Rectal smooth muscle tissue (tissue), 1 donor: ENCODE results near the gene ANKIB1.

ENCODE experiments used
- H3K27ac ChIP-seq: one replicate; pipeline ENCODE4 v1.7.0; 2013; ENCODE audit warnings: low read depth, low read length, inconsistent platforms
- H3K27me3 ChIP-seq: one replicate; pipeline ENCODE4 v1.7.0; 2013; ENCODE audit warnings: low read length; ENCODE audit not compliant: control insufficient read depth, insufficient read depth
- H3K36me3 ChIP-seq: one replicate; pipeline ENCODE4 v1.7.0; 2013; ENCODE audit warnings: low read length; ENCODE audit not compliant: control insufficient read depth, insufficient read depth
- H3K4me1 ChIP-seq: one replicate; pipeline ENCODE4 v1.7.0; 2013; ENCODE audit warnings: low read length; ENCODE audit not compliant: control insufficient read depth, insufficient read depth
- H3K4me3 ChIP-seq: one replicate; pipeline ENCODE4 v1.7.0; 2013; ENCODE audit warnings: low read length
- H3K9ac ChIP-seq: one replicate; pipeline ENCODE4 v1.7.0; 2013; ENCODE audit warnings: low read length

ANKIB1 gene, protein sequence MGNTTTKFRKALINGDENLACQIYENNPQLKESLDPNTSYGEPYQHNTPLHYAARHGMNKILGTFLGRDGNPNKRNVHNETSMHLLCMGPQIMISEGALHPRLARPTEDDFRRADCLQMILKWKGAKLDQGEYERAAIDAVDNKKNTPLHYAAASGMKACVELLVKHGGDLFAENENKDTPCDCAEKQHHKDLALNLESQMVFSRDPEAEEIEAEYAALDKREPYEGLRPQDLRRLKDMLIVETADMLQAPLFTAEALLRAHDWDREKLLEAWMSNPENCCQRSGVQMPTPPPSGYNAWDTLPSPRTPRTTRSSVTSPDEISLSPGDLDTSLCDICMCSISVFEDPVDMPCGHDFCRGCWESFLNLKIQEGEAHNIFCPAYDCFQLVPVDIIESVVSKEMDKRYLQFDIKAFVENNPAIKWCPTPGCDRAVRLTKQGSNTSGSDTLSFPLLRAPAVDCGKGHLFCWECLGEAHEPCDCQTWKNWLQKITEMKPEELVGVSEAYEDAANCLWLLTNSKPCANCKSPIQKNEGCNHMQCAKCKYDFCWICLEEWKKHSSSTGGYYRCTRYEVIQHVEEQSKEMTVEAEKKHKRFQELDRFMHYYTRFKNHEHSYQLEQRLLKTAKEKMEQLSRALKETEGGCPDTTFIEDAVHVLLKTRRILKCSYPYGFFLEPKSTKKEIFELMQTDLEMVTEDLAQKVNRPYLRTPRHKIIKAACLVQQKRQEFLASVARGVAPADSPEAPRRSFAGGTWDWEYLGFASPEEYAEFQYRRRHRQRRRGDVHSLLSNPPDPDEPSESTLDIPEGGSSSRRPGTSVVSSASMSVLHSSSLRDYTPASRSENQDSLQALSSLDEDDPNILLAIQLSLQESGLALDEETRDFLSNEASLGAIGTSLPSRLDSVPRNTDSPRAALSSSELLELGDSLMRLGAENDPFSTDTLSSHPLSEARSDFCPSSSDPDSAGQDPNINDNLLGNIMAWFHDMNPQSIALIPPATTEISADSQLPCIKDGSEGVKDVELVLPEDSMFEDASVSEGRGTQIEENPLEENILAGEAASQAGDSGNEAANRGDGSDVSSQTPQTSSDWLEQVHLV

DNA sequence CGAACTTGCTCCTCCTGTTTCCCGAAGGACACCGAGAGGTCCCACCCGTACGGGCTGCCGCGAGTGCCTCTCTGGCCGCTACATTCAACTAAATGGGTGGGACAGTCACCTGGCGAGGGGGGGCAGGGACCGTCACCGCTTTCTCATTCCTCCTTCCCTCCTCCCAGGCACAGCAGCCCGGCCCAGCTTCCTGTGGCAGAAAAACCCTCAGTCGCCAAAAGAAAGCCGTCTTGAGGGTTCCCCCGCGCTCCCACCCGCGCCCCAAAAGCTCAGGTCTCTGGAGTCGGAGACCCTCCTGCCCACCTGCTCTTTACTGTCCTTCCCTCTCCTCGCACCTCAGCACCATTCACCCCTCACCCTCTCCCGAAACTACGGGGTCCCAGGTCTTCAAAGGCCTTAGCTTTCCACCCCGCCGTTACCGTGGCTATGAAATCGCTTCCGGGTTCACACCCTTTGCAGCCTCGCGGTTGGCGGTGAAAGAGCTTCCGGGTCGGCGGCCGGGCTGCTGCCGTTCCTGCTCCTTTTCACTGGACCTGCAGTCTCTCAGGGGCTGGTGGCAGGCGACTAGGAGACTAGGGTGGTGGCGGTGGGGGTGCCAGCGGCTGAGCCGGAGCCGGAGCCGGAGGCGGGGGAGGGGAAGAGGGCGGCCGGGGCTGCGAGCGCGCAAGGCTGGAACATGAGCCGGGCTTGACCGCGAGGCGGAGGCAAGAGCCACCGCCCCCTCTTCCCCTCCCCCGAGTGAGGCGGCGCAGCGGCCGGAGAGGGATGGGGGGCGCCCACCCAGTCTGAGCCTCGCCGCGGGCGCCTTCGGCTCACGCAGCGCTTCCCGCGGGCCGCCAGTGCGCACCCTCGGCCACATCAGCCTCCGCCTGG, at the start of gene ANKIB1, which contains the start of gene KRIT1:
Gene ANKIB1 (plus strand): TSS at position 488 of the 873 bp plus-strand sequence. CDS start 49,005 bp downstream, outside the sequence.
Gene KRIT1 (minus strand): TSS at position 428 of the 873 bp plus-strand sequence. CDS start 3,779 bp downstream, outside the sequence.
- Histone ChIP-seq H3K36me3 (no peaks in the 10 kb centered on the region), H3K9ac (peak within 1 kb of the TSS; percentile 63), H3K27ac (peak within 1 kb of the TSS; percentile 79), H3K27me3 (no peaks in the 10 kb centered on the region), H3K4me3 (peak within 1 kb of the TSS; percentile 71), H3K4me1 (peaks cover 13% of the 10 kb centered on the region)

DNA sequence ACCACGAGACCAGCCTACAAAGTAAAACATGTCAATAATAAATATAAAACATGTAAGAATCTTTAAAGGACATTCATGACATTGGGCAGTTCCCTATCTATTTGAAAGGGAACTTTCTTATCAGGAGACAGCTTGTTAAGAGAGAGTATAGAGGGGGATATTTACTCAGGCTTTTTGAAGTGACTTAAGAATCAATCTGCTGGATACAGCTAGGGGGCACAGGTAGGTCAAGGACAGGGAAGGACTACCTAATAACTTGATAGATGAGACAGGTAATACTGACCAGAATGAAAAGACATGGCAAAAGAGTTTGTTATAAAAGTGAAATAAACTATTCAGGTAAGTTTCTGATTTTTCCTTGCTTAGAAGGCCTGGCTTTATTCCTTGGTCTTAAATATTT, 45.0 kb upstream of the ANKIB1 start:
- no peak overlapping the region for H3K9ac ChIP-seq
- no peaks in the 10 kb centered on the region for H3K27me3 ChIP-seq
- no peaks in the 10 kb centered on the region for H3K4me1 ChIP-seq
- no peak overlapping the region for H3K27ac ChIP-seq
- H3K4me3 ChIP-seq, result no peak overlapping the region
- H3K36me3 ChIP-seq, result peaks cover 4% of the 10 kb centered on the region

DNA sequence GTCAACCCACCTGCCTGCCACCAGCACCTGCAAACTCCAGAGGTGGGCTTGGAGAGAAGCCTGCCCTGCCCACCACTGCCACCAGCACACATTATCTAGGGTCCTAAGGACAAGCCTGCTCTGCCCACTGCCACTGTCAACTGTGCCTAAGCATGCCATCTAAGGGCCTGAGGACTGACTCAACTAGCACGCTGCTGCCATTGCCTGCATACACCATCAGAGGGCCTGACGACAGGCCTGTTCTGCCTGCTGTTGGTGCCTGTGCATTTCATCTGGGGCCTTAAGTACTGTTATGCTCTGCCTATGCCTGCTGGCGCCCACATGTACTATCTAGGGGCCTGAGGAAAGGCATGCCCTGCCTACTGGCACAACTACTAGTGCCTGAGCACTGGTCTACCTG, 39.8 kb upstream of the ANKIB1 start:
- no peak overlapping the region for H3K9ac ChIP-seq
- H3K4me1 ChIP-seq, result no peaks in the 10 kb centered on the region
- H3K27me3 ChIP-seq, result no peaks in the 10 kb centered on the region
- H3K36me3 ChIP-seq, result peaks cover 15% of the 10 kb centered on the region
- H3K4me3 ChIP-seq, result no peak overlapping the region
- no peak overlapping the region for H3K27ac ChIP-seq

DNA sequence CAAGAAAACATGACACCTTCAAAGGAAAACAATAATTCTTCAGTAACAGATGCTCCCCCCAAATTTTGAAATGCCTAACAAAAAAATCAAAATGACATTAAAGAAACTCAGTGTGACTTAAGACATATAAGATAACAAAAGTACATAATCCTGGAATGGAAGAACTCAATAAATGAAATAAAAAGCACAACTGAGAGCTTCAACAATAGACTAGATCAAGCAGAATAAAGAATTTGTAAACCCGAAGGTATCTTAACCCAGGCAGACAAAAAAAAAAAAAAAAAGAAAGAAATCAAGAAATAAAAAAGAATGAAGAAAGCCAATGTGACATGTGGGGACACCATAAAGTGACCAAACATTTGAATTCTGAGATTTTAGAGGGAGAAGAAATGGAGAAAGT, 39.1 kb upstream of the ANKIB1 start:
- H3K27me3 ChIP-seq, result no peaks in the 10 kb centered on the region
- H3K9ac ChIP-seq, result no peak overlapping the region
- H3K27ac ChIP-seq, result no peak overlapping the region
- H3K36me3 ChIP-seq, result peaks cover 15% of the 10 kb centered on the region
- H3K4me3 ChIP-seq, result no peak overlapping the region
- H3K4me1 ChIP-seq, result no peaks in the 10 kb centered on the region

DNA sequence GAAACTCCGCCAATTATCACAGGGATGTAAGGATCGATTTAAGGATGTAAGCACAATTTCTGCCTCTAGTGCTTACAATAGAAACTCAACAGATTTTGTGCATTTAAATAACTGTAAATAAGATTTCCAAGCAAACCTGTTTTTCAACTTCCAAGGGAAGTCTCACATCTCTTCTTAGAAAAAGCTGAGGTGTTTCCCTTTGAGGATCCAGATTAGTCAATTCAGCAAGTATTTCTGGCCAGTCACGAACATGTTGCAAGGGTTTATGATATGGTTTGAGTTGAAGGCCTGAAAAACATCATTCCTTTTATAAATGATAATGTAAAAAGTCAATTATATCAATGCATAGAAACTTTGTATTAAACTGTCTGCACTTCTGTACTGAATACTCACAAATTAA, 24.0 kb upstream of the ANKIB1 start:
- Histone ChIP-seq H3K4me1 (no peaks in the 10 kb centered on the region), H3K27ac (no peak overlapping the region), H3K36me3 (peaks cover 23% of the 10 kb centered on the region), H3K4me3 (no peak overlapping the region), H3K9ac (no peak overlapping the region), H3K27me3 (no peaks in the 10 kb centered on the region)

DNA sequence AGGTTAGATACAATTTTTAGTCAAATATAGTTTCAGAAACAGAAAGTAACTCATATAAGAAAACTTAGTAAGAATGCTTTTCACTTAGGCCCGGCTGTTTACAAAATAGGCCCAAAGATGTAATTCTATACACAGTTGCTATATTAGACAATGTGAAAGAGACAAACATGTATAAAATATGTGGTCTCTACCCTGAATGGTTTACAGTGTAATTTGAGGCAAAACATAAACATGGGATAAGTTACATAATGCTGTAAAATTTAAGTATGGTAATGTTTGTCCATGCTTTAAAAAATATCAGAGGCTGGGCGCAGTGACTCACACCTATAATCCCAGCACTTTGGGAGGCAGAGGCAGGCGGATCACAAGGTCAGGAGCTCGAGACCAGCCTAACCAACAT, 18.8 kb upstream of the ANKIB1 start:
- no peak overlapping the region for H3K4me3 ChIP-seq
- no peak overlapping the region for H3K27ac ChIP-seq
- no peaks in the 10 kb centered on the region for H3K4me1 ChIP-seq
- H3K36me3 ChIP-seq, result no peaks in the 10 kb centered on the region
- no peaks in the 10 kb centered on the region for H3K27me3 ChIP-seq
- no peak overlapping the region for H3K9ac ChIP-seq

DNA sequence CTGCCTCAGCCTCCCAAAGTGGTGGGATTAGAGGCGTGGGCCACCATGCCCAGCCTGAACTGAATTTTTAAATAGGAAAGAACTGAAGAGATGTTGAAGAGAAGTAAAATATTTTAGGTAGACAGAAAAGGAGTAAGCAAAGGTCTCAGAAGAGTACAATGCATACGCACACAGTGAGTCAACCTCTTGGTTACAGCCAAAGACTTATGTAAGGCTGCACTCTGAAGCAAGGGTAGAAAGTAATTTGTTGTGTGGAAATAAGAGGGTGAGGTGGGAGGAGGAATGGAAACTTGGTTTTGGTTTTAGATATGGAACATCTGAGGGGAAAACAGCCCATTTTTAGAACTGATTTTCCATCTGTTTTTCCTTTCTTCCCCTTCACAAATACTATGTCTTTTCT, 17.7 kb upstream of the ANKIB1 start:
- H3K36me3 ChIP-seq, result no peaks in the 10 kb centered on the region
- no peaks in the 10 kb centered on the region for H3K27me3 ChIP-seq
- no peak overlapping the region for H3K4me3 ChIP-seq
- H3K4me1 ChIP-seq, result no peaks in the 10 kb centered on the region
- H3K9ac ChIP-seq, result no peak overlapping the region
- no peak overlapping the region for H3K27ac ChIP-seq

DNA sequence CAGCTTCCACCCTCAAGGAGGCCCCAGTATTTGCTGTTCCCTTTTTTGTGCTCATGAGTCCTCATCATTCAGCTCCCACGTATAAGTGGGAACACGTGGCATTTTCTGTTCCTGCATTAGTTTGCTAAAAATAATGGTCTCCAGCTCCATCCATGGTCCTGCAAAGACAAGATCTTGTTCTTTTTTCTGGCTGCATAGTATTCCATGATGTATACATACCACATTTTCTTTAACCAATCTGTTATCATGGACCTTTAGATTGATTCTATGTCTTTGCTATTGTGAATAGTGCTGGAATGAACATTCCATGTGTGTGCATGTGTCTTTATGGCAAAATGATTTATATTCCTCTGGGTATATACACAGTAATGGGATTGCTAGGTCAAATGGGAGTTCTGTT, 17.0 kb upstream of the ANKIB1 start:
- Histone ChIP-seq H3K4me3 (no peak overlapping the region), H3K27me3 (no peaks in the 10 kb centered on the region), H3K4me1 (no peaks in the 10 kb centered on the region), H3K9ac (no peak overlapping the region), H3K36me3 (no peaks in the 10 kb centered on the region), H3K27ac (no peak overlapping the region)

DNA sequence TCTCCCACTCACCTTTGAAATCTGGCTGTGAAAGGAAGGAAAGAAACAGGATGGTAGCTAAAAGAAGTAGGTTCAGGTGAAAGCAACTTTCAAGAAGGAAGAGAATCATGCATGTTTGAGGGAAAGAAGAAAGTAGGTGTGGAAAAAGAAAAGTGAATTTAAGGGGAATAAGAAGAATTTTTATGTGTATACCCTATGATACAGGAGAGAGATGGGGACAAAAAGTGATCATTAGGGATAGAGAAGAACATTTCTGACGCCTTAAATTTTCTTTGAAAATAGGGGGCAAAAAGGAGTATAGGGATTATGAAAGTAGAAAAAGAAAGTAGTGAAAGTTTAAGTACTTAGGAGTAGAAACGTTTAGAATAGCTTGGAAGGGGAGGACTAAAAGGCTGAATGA, 15.2 kb upstream of the ANKIB1 start:
- Histone ChIP-seq H3K27ac (no peak overlapping the region), H3K36me3 (no peaks in the 10 kb centered on the region), H3K4me1 (no peaks in the 10 kb centered on the region), H3K4me3 (no peak overlapping the region), H3K27me3 (no peaks in the 10 kb centered on the region), H3K9ac (no peak overlapping the region)

DNA sequence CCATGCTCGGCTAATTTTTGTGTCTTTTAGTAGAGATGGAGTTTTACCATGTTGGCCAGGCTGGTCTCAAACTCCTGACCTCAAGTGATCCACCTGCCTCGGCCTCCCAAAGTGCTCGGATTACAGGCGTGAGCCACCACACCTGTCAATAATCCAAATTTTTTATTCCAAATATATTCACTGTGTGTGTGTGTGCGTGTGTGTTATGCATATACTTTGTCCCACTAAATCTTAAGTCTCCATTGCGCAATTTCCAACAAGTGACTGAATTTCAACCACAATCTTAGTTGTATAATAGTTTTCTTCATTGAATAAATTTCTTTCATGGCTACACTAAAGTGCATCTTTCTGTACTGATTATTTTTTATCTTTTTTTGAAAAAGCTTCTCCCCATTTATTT, 2.8 kb upstream of the ANKIB1 start:
- Histone ChIP-seq H3K27ac (no peak overlapping the region), H3K9ac (no peak overlapping the region), H3K4me3 (no peak overlapping the region), H3K36me3 (peaks cover 5% of the 10 kb centered on the region), H3K4me1 (peaks cover 13% of the 10 kb centered on the region), H3K27me3 (no peaks in the 10 kb centered on the region)

DNA sequence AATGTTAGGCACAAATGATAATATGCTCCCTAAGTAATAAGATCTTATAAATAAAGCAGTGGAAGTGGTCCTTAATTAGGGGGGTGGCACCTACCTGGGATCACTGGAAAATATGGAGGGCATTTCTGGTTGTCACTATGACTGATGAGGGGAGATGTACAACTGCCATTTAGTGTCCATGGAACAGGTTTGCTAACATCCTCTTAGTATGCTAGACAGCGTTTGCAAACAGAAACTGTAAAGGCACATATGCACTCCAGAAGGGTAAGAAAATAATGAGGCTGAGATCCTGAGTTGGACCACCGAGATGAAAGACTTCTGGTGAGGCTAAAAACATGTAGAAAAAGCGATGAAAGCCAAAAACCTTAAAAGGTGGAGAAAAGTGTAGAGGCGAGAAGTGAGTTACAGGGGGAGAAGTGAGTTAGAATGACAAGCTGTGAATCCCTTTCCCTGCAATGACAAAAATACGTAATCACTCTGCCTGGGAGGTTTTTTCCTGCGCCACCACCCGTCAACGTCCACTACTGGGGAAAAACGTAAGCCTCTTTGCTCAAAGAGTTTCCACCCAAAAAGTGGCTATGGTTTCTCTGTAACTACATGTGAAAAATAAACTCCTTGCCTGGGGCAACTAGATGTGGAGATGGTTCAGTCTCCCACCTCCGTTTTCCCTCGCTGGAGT, 827 bp upstream of the ANKIB1 start:
- H3K4me1 ChIP-seq, result peaks cover 13% of the 10 kb centered on the region
- H3K27ac ChIP-seq, result peak overlapping the region; percentile 79
- H3K4me3 ChIP-seq, result peak overlapping the region; percentile 71
- H3K9ac ChIP-seq, result peak overlapping the region; percentile 28
- no peaks in the 10 kb centered on the region for H3K27me3 ChIP-seq
- H3K36me3 ChIP-seq, result no peaks in the 10 kb centered on the region
